IMR-90 (cell line): ENCODE measurements around the gene PRF1. TPM values are rescaled to one million over a fixed set of nuclear protein-coding genes. Genes with fewer than 3 reads are reported as not detected.

Source experiments
- ATAC-seq: fragments of 200-7000 bp; cut with Tn5 transposase; 2 replicates; pipeline ENCODE4 v1.9.1; 2020; ENCODE audit warnings: low read depth, mild to moderate bottlenecking, moderate library complexity
- BruUV-seq: library from RNA; stranded (reverse); fragments of 400-500 nt; replicated peaks from 2 replicates; lab custom pipeline; 2021; lab: Mats Ljungman, UMichigan
- CTCF ChIA-PET: fragments of 300-600 bp; formaldehyde crosslinking; extraction: SDS; loops from one replicate; lab custom pipeline; 2021; ENCODE audit warnings: antibody characterized with exemption; lab: Yijun Ruan, JAX
- POLR2A ChIA-PET: fragments of 300-600 bp; sonication (Branson Sonifier 250); formaldehyde crosslinking; loops from one replicate; lab custom pipeline; 2022; ENCODE audit warnings: antibody characterized with exemption; ENCODE audit not compliant: unreplicated experiment; lab: Charles Lee
- DNase-seq: peaks from one replicate; pipeline ENCODE4 v3.0.0; 2013
- H2AFZ ChIP-seq: replicated peaks from 2 replicates; pipeline ENCODE3; 2013; ENCODE audit warnings: low read length, mild to moderate bottlenecking; ENCODE audit not compliant: poor library complexity
- H2AK5ac ChIP-seq: 2 replicates; pipeline ENCODE4 v1.6.1; 2013; ENCODE audit warnings: low read depth, low read length, inconsistent platforms
- H2AK9ac ChIP-seq: replicated peaks from 2 replicates; pipeline ENCODE3; 2013; ENCODE audit warnings: mild to moderate bottlenecking, low read depth, low read length, moderate library complexity; ENCODE audit not compliant: poor library complexity
- H2BK120ac ChIP-seq: 2 replicates; pipeline ENCODE4 v1.6.1; 2013; ENCODE audit warnings: low read depth, low read length, inconsistent platforms
- H2BK15ac ChIP-seq: 3 replicates; pipeline ENCODE4 v1.6.1; 2013; ENCODE audit warnings: low read depth, low read length, inconsistent platforms
- H2BK20ac ChIP-seq: 2 replicates; pipeline ENCODE4 v1.6.1; 2013; ENCODE audit warnings: low read depth, mild to moderate bottlenecking, inconsistent platforms, low read length, moderate library complexity
- H2BK5ac ChIP-seq: 2 replicates; pipeline ENCODE4 v1.6.1; 2013; ENCODE audit warnings: mild to moderate bottlenecking, low read depth, low read length, inconsistent platforms; ENCODE audit not compliant: poor library complexity, severe bottlenecking
- H3K14ac ChIP-seq: replicated peaks from 2 replicates; pipeline ENCODE4 v1.6.1; 2013; ENCODE audit warnings: low read depth, low read length, inconsistent platforms
- H3K18ac ChIP-seq: 2 replicates; pipeline ENCODE4 v1.6.1; 2013; ENCODE audit warnings: low read depth, low read length, control low read depth
- H3K23ac ChIP-seq: 2 replicates; pipeline ENCODE4 v1.6.1; 2013; ENCODE audit warnings: low read depth, low read length, inconsistent platforms
- H3K27ac ChIP-seq: 2 replicates; pipeline ENCODE4 v1.5.1; 2013; ENCODE audit warnings: mild to moderate bottlenecking, control low read depth, low read length; ENCODE audit not compliant: insufficient read depth
- H3K27me3 ChIP-seq: 2 replicates; pipeline ENCODE4 v1.6.1; 2013; ENCODE audit warnings: low read length; ENCODE audit not compliant: control insufficient read depth, insufficient read depth
- H3K36me3 ChIP-seq: 2 replicates; pipeline ENCODE4 v1.6.1; 2013; ENCODE audit warnings: low read length, mixed read lengths; ENCODE audit not compliant: control insufficient read depth, insufficient read depth
- H3K4ac ChIP-seq: 2 replicates; pipeline ENCODE4 v1.6.1; 2013; ENCODE audit warnings: low read depth, low read length, inconsistent platforms
- H3K4me1 ChIP-seq: 2 replicates; pipeline ENCODE4 v1.6.1; 2013; ENCODE audit warnings: low read length, mixed read lengths; ENCODE audit not compliant: control insufficient read depth, insufficient read depth
- H3K4me2 ChIP-seq: 2 replicates; pipeline ENCODE4 v1.6.1; 2013; ENCODE audit warnings: low read depth, mild to moderate bottlenecking, control low read depth, low read length, moderate library complexity
- H3K4me3 ChIP-seq: 2 replicates; pipeline ENCODE4 v1.5.1; 2013; ENCODE audit warnings: low read depth, mild to moderate bottlenecking, control low read depth, low read length, moderate library complexity; ENCODE audit not compliant: insufficient read depth
- H3K56ac ChIP-seq: 2 replicates; pipeline ENCODE4 v1.6.1; 2013; ENCODE audit warnings: low read length, inconsistent platforms; ENCODE audit not compliant: insufficient read depth; ENCODE audit errors: extremely low read depth
- H3K79me1 ChIP-seq, 2 experiments: 2 replicates each; pipeline ENCODE4 v1.6.1; 2013; ENCODE audit warnings: low read length in 2 of 2, inconsistent platforms in 1 of 2, low read depth in 1 of 2
- H3K9ac ChIP-seq: 2 replicates; pipeline ENCODE4 v1.6.1; 2013; ENCODE audit warnings: low read depth, low read length, control low read depth
- H3K9me1 ChIP-seq: 2 replicates; pipeline ENCODE4 v1.6.1; 2013; ENCODE audit warnings: low read length, inconsistent platforms; ENCODE audit not compliant: insufficient read depth
- H3K9me3 ChIP-seq: 2 replicates; pipeline ENCODE4 v1.6.1; 2013; ENCODE audit warnings: low read length; ENCODE audit not compliant: control insufficient read depth, insufficient read depth
- H4K20me1 ChIP-seq: 2 replicates; pipeline ENCODE4 v1.6.1; 2013; ENCODE audit warnings: low read length, inconsistent platforms; ENCODE audit not compliant: insufficient read depth
- H4K5ac ChIP-seq: 2 replicates; pipeline ENCODE4 v1.6.1; 2013; ENCODE audit warnings: mild to moderate bottlenecking, low read depth, low read length, control low read depth
- H4K8ac ChIP-seq, 2 experiments: 2 replicates each; pipeline ENCODE4 v1.6.1; 2013; ENCODE audit warnings: low read depth in 2 of 2, low read length in 2 of 2, control low read depth in 1 of 2, inconsistent platforms in 1 of 2
- H4K91ac ChIP-seq: 2 replicates; pipeline ENCODE4 v1.6.1; 2013; ENCODE audit warnings: low read depth, low read length, inconsistent platforms; ENCODE audit not compliant: insufficient read depth
- BHLHE40 ChIP-seq: fragments of 150-350 bp; IDR thresholded peaks from 2 replicates; pipeline ENCODE4 v1.6.1; 2016; ENCODE audit warnings: mild to moderate bottlenecking, low read depth, low read length
- CEBPB ChIP-seq: IDR thresholded peaks from 2 replicates; pipeline ENCODE4 v1.6.1; 2012; ENCODE audit warnings: low read depth, low read length, improper control_type of control experiment
- CHD1 ChIP-seq: IDR thresholded peaks from 2 replicates; pipeline ENCODE4 v1.6.1; 2012; ENCODE audit warnings: low read depth, low read length, improper control_type of control experiment
- FOS ChIP-seq: fragments of 150-350 bp; IDR thresholded peaks from 2 replicates; pipeline ENCODE4 v1.6.1; 2016; ENCODE audit warnings: low read depth, low read length
- MAFK ChIP-seq: IDR thresholded peaks from 2 replicates; pipeline ENCODE4 v1.6.1; 2012; ENCODE audit warnings: low read depth, low read length, improper control_type of control experiment
- MAZ ChIP-seq: IDR thresholded peaks from 2 replicates; pipeline ENCODE4 v1.6.1; 2012; ENCODE audit warnings: low read depth, mild to moderate bottlenecking, low read length, improper control_type of control experiment, moderate library complexity, borderline replicate concordance
- MXI1 ChIP-seq: IDR thresholded peaks from 2 replicates; pipeline ENCODE4 v1.6.1; 2012; ENCODE audit warnings: low read depth, mild to moderate bottlenecking, low read length, moderate library complexity, borderline replicate concordance
- NFE2L2 ChIP-seq: fragments of 150-350 bp; IDR thresholded peaks from 2 replicates; pipeline ENCODE4 v1.6.1; 2016; ENCODE audit warnings: low read depth, mild to moderate bottlenecking, low read length
- POLR2A ChIP-seq: IDR thresholded peaks from 2 replicates; pipeline ENCODE4 v1.6.1; 2012; ENCODE audit warnings: mild to moderate bottlenecking, low read depth, low read length
- RAD21 ChIP-seq: IDR thresholded peaks from 2 replicates; pipeline ENCODE4 v1.6.1; 2012; ENCODE audit warnings: low read length, improper control_type of control experiment
- RCOR1 ChIP-seq: IDR thresholded peaks from 2 replicates; pipeline ENCODE4 v1.6.1; 2012; ENCODE audit warnings: mild to moderate bottlenecking, low read length, improper control_type of control experiment; ENCODE audit not compliant: insufficient replicate concordance
- RFX5 ChIP-seq: IDR thresholded peaks from 2 replicates; pipeline ENCODE4 v1.8.0; 2012; ENCODE audit warnings: low read depth, mild to moderate bottlenecking, low read length, moderate library complexity
- SMC3 ChIP-seq: fragments of 150-350 bp; IDR thresholded peaks from 2 replicates; pipeline ENCODE4 v1.6.1; 2016; ENCODE audit warnings: low read depth, mild to moderate bottlenecking, antibody characterized with exemption, low read length, moderate library complexity
- WGBS, 2 experiments: methylation state at CpG; one replicate each; pipeline versions ENCODE4 v1.1.5 to v1.1.7; 2013; ENCODE audit warnings: missing lambda C conversion rate in 2 of 2; ENCODE audit not compliant: insufficient read length in 1 of 2; ENCODE audit errors: extremely low coverage in 2 of 2; 5-methylcytosine and 5-hydroxymethylcytosine counted together
- dilution Hi-C: fragments of 300-500 bp; cut with HindIII; formaldehyde crosslinking; loops from one replicate; pipeline ENCODE4 v1.14.3; 2018; ENCODE audit warnings: low sequenced_read_pairs; ENCODE audit not compliant: unreplicated experiment
- in situ Hi-C: fragments of 300-500 bp; cut with MboI; formaldehyde crosslinking; loops from 3 replicates; pipeline ENCODE4 v1.14.3; 2019; ENCODE audit warnings: low sequenced_read_pairs, inconsistent platforms, mixed read lengths
- intact Hi-C: fragments of 100-400 bp; cut with micrococcal nuclease; formaldehyde crosslinking; loops from 2 replicates; pipeline ENCODE4 v1.10.0; 2022
- polyA plus RNA-seq, 3 experiments: library from polyadenylated mRNA; depleted of rRNA; stranded (reverse); fragments of >200 nt; gene quantifications; 2 replicates each; pipeline ENCODE4 v1.2.3, GENCODE V29; 2012; ENCODE audit warnings: low replicate concordance in 1 of 3
- total RNA-seq: library from RNA; depleted of rRNA; stranded (reverse); fragments of >200 nt; gene quantifications from 2 replicates; pipeline ENCODE4 v1.2.3, GENCODE V29; 2012
- TF ChIP-seq, protein P1 (sequence below): fragments of 150-350 bp; IDR thresholded peaks from 2 replicates; pipeline ENCODE4 v1.6.1; 2017; ENCODE audit warnings: mild to moderate bottlenecking, antibody characterized with exemption, low read length, low read depth
- TF ChIP-seq, protein P2 (sequence below): fragments of 150-350 bp; IDR thresholded peaks from 2 replicates; pipeline ENCODE4 v1.6.1; 2016; ENCODE audit warnings: low read depth, mild to moderate bottlenecking, low read length, moderate library complexity, borderline replicate concordance
- TF ChIP-seq, protein P3 (sequence below): conservative IDR thresholded peaks from 2 replicates; pipeline ENCODE4 v1.5.1; 2012; ENCODE audit warnings: mild to moderate bottlenecking, low read depth, low read length, improper control_type of control experiment

The PRF1 gene
- total and polyA plus RNA-seq, 2 of the 4 experiments (the other 2 are of a cell fraction) = not detected

DNA sequence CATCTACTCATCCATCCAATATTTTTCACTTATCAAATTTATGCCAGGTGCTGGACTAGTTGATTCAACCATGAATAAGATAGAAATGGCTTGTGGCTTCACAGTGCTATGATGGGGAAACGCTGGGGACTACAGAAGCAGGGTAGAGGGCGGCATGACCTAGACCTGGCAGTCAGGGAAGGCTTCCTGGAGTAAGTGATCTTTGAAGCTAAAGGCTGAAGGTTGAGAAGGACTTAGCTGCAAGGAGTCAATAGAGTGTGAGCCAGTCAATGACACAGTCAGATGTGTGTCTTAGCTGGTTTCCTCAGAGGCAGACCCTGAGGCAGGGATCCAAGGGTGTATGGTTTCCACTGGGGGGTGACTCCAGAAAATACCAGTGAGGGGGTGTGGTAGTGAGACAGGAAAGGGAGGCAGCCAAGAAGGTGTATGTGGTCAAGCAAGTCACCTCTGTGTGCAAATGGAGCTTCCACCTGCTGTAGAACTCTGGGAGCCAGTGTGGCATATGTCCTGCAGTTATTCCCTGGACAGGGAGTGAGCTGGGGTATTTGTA is 10.3 kb downstream of the PRF1 start:
- no peak overlapping the region for H3K4ac ChIP-seq
- intact Hi-C loops = no loop called here
- TF ChIP-seq RAD21 = no peak
- TF ChIP-seq MXI1 = no peak
- no peak for TF ChIP-seq FOS
- TF ChIP-seq, protein P1, sequence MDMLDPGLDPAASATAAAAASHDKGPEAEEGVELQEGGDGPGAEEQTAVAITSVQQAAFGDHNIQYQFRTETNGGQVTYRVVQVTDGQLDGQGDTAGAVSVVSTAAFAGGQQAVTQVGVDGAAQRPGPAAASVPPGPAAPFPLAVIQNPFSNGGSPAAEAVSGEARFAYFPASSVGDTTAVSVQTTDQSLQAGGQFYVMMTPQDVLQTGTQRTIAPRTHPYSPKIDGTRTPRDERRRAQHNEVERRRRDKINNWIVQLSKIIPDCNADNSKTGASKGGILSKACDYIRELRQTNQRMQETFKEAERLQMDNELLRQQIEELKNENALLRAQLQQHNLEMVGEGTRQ = no peak
- TF ChIP-seq, protein P2, sequence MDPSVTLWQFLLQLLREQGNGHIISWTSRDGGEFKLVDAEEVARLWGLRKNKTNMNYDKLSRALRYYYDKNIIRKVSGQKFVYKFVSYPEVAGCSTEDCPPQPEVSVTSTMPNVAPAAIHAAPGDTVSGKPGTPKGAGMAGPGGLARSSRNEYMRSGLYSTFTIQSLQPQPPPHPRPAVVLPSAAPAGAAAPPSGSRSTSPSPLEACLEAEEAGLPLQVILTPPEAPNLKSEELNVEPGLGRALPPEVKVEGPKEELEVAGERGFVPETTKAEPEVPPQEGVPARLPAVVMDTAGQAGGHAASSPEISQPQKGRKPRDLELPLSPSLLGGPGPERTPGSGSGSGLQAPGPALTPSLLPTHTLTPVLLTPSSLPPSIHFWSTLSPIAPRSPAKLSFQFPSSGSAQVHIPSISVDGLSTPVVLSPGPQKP = no peak
- no peak for TF ChIP-seq CHD1
- TF ChIP-seq MAFK = no peak
- TF ChIP-seq BHLHE40 = no peak
- no peak for TF ChIP-seq RFX5
- no peak for TF ChIP-seq MAZ
- no peak for TF ChIP-seq CEBPB
- TF ChIP-seq, protein P3, sequence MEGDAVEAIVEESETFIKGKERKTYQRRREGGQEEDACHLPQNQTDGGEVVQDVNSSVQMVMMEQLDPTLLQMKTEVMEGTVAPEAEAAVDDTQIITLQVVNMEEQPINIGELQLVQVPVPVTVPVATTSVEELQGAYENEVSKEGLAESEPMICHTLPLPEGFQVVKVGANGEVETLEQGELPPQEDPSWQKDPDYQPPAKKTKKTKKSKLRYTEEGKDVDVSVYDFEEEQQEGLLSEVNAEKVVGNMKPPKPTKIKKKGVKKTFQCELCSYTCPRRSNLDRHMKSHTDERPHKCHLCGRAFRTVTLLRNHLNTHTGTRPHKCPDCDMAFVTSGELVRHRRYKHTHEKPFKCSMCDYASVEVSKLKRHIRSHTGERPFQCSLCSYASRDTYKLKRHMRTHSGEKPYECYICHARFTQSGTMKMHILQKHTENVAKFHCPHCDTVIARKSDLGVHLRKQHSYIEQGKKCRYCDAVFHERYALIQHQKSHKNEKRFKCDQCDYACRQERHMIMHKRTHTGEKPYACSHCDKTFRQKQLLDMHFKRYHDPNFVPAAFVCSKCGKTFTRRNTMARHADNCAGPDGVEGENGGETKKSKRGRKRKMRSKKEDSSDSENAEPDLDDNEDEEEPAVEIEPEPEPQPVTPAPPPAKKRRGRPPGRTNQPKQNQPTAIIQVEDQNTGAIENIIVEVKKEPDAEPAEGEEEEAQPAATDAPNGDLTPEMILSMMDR = no peak
- no peak for TF ChIP-seq POLR2A
- no peak for TF ChIP-seq RCOR1
- TF ChIP-seq NFE2L2 = no peak
- TF ChIP-seq SMC3 = no peak

More for the DNA sequence above, 10.3 kb downstream of the PRF1 start:
- no peak overlapping the region for H2BK20ac ChIP-seq
- no peak overlapping the region for H4K91ac ChIP-seq
- no peaks in the 10 kb centered on the region for H3K36me3 ChIP-seq
- H4K20me1 ChIP-seq = no peaks in the 10 kb centered on the region
- ChIA-PET POLR2A (no interaction called here), CTCF (interaction anchor here (0.7 kb wide), 1 partner anchor 167 kb away, joined by 3 read pairs; no protein-coding TSS in a partner anchor)
- no peak overlapping the region for H2AK9ac ChIP-seq
- 65% methylated on average over 2 of the region's 2 CpGs; no CpG with 5 or more reads in 1 of the 2 experiments for WGBS, 2 experiments
- DNase-seq = no peak
- no peak overlapping the region for H3K4me2 ChIP-seq
- no peak overlapping the region for H2BK15ac ChIP-seq
- H3K23ac ChIP-seq = no peak overlapping the region
- H3K56ac ChIP-seq = no peak overlapping the region
- dilution Hi-C loops (no loop called here), in situ Hi-C loops (no loop called here)
- no peak overlapping the region for H3K4me3 ChIP-seq
- no peak overlapping the region for H2AK5ac ChIP-seq
- H3K27ac ChIP-seq = no peak overlapping the region
- no peak overlapping the region for H2BK120ac ChIP-seq
- no peak overlapping the region for H4K5ac ChIP-seq
- BruUV-seq = no TSS peak
- no peak overlapping the region for H2BK5ac ChIP-seq
- no peak for ATAC-seq
- H3K4me1 ChIP-seq = peaks cover 3% of the 10 kb centered on the region; the same call in 1 of the 2 replicates
- H3K79me1 ChIP-seq = no peaks in the 10 kb centered on the region
- no peak overlapping the region for H3K14ac ChIP-seq
- H3K27me3 ChIP-seq = peaks cover 36% of the 10 kb centered on the region
- H3K9ac ChIP-seq = no peak overlapping the region
- H3K9me3 ChIP-seq = no peaks in the 10 kb centered on the region
- no peak overlapping the region for H4K8ac ChIP-seq
- no peak overlapping the region for H3K18ac ChIP-seq
- no peak overlapping the region for H2AFZ ChIP-seq
- 0 out of 2 replicates have a peak, but pooled peaks cover 3% of the 10 kb centered on the region for H3K9me1 ChIP-seq
